WTC11 (cell line): Measurements from ENCODE around the gene ARL4C. TPM values are rescaled to one million over a fixed set of nuclear protein-coding genes. Genes with fewer than 3 reads are reported as not detected.

Source experiments
- ATAC-seq: fragments of 200-7000 bp; cut with Tn5 transposase; 2 replicates; pipeline ENCODE4 v1.10.0; 2021; ENCODE audit warnings: mild to moderate bottlenecking, moderate library complexity
- CTCF ChIA-PET: fragments of 300-600 bp; sonication (Branson Sonifier 250); formaldehyde crosslinking; loops from one replicate; lab custom pipeline; 2021; ENCODE audit warnings: antibody characterized with exemption; lab: Charles Lee
- POLR2A ChIA-PET: fragments of 350-600 bp; sonication (Branson Sonifier 250); formaldehyde crosslinking; loops from one replicate; lab custom pipeline; 2021; ENCODE audit warnings: antibody characterized with exemption; lab: Charles Lee
- DNase-seq: peaks from one replicate; pipeline ENCODE4 v3.0.0; 2021; ENCODE audit warnings: low spot score
- H3K27ac Mint-ChIP-seq: 2 replicates; pipeline ENCODE4 v1.8.0; 2021; ENCODE audit warnings: mixed read lengths
- H3K27me3 Mint-ChIP-seq: 2 replicates; pipeline ENCODE4 v1.8.0; 2021; ENCODE audit warnings: low read depth, mild to moderate bottlenecking, moderate library complexity, mixed read lengths
- H3K36me3 Mint-ChIP-seq: 2 replicates; pipeline ENCODE4 v1.8.0; 2021; ENCODE audit warnings: mixed read lengths
- H3K4me1 Mint-ChIP-seq: 2 replicates; pipeline ENCODE4 v1.8.0; 2022; ENCODE audit warnings: mixed read lengths
- H3K4me3 Mint-ChIP-seq: 2 replicates; pipeline ENCODE4 v1.8.0; 2021; ENCODE audit warnings: mild to moderate bottlenecking, moderate library complexity, mixed read lengths
- H3K9me3 Mint-ChIP-seq: 2 replicates; pipeline ENCODE4 v1.8.0; 2021; ENCODE audit warnings: mixed read lengths
- CREB1 ChIP-seq: sonication (generic); formaldehyde crosslinking; IDR thresholded peaks from 2 replicates; pipeline ENCODE4 v1.8.0; 2023; ENCODE audit warnings: mild to moderate bottlenecking, missing genetic modification reagents
- EMX1 ChIP-seq: fragments of 250-450 bp; sonication (Bioruptor Pico); IDR thresholded peaks from 2 replicates; pipeline ENCODE4 v1.8.0; 2021; ENCODE audit warnings: mild to moderate bottlenecking
- ESRRA ChIP-seq: sonication (generic); formaldehyde crosslinking; IDR thresholded peaks from 2 replicates; pipeline ENCODE4 v1.8.1; 2022; ENCODE audit warnings: mild to moderate bottlenecking, missing genetic modification reagents, borderline replicate concordance
- JUN ChIP-seq: sonication (generic); formaldehyde crosslinking; IDR thresholded peaks from 2 replicates; pipeline ENCODE4 v1.8.0; 2023; ENCODE audit warnings: mild to moderate bottlenecking, missing genetic modification reagents
- KAT7 ChIP-seq: sonication (generic); formaldehyde crosslinking; IDR thresholded peaks from 2 replicates; pipeline ENCODE4 v1.8.1; 2023; ENCODE audit warnings: missing genetic modification reagents, mild to moderate bottlenecking, borderline replicate concordance
- NFATC4 ChIP-seq: fragments of 250-450 bp; sonication (Bioruptor Pico); IDR thresholded peaks from 2 replicates; pipeline ENCODE4 v1.9.0; 2021; ENCODE audit warnings: mild to moderate bottlenecking
- NR3C1 ChIP-seq: sonication (generic); formaldehyde crosslinking; conservative IDR thresholded peaks from 2 replicates; pipeline ENCODE4 v1.8.1; 2023; ENCODE audit warnings: low read depth, mild to moderate bottlenecking, missing genetic modification reagents
- RELA ChIP-seq: sonication (generic); formaldehyde crosslinking; IDR thresholded peaks from 2 replicates; pipeline ENCODE4 v1.8.1; 2022; ENCODE audit warnings: missing genetic modification reagents, mild to moderate bottlenecking, borderline replicate concordance
- TEAD4 ChIP-seq: sonication (generic); formaldehyde crosslinking; IDR thresholded peaks from 2 replicates; pipeline ENCODE4 v1.8.0; 2022; ENCODE audit warnings: mild to moderate bottlenecking, missing genetic modification reagents
- ZNF263 ChIP-seq: sonication (generic); formaldehyde crosslinking; IDR thresholded peaks from 2 replicates; pipeline ENCODE4 v1.8.1; 2022; ENCODE audit warnings: low read depth, mild to moderate bottlenecking, moderate library complexity, missing genetic modification reagents
- ZNF423 ChIP-seq: fragments of 250-450 bp; sonication (Bioruptor Pico); IDR thresholded peaks from 2 replicates; pipeline ENCODE4 v2.1.2; 2022; ENCODE audit warnings: mild to moderate bottlenecking, moderate library complexity
- total RNA-seq: library from RNA; stranded (reverse); gene quantifications from 3 replicates; pipeline ENCODE4 v1.2.3, GENCODE V29; 2021
- TF ChIP-seq, protein P1 (sequence below): sonication (generic); formaldehyde crosslinking; IDR thresholded peaks from 2 replicates; pipeline ENCODE4 v1.8.0; 2022; ENCODE audit warnings: mild to moderate bottlenecking, missing genetic modification reagents
- TF ChIP-seq, protein P2 (sequence below): fragments of 200-600 bp; IDR thresholded peaks from 2 replicates; pipeline ENCODE4 v1.8.0; 2022; ENCODE audit warnings: antibody characterized with exemption
- TF ChIP-seq, protein P3 (sequence below): sonication (generic); formaldehyde crosslinking; IDR thresholded peaks from 2 replicates; pipeline ENCODE4 v1.8.1; 2022; ENCODE audit warnings: low read depth, mild to moderate bottlenecking, moderate library complexity, missing genetic modification reagents, borderline replicate concordance
- TF ChIP-seq, protein P4 (sequence below): sonication (generic); formaldehyde crosslinking; IDR thresholded peaks from 2 replicates; pipeline ENCODE4 v1.8.1; 2022; ENCODE audit warnings: mild to moderate bottlenecking, missing genetic modification reagents, moderate library complexity, borderline replicate concordance
- TF ChIP-seq, protein P5 (sequence below): sonication (generic); formaldehyde crosslinking; IDR thresholded peaks from 2 replicates; pipeline ENCODE4 v1.8.1; 2022; ENCODE audit warnings: mild to moderate bottlenecking, moderate library complexity, missing genetic modification reagents

Gene ARL4C
- total RNA-seq, 1 experiment from 2014 or later: 10.6 TPM

DNA sequence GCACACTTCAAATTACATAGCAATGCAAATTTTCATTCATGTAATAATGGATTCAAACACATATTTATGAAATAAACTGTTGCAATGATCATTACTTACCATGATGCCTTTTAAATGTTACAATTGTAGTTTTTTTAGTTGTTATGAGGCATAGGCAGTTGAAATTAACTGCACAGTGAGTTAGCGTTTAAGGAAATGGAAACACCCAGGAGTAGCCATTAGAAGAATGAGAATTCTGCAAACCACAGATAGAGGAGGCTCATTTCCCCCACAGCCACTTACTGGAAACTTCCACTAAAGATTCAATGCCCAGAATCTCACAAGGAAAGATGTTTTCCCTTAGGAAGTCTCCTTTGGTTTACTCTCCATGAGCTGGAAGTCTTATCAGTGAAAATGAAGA, 8.4 kb downstream of the ARL4C start:
- DNase-seq (no peak), ATAC-seq (no peak)
- CTCF ChIA-PET: no interaction called here
- Mint-ChIP-seq H3K4me1 (peaks cover 18% of the 10 kb centered on the region), H3K9me3 (no peaks in the 10 kb centered on the region), H3K27ac (no peak overlapping the region), H3K4me3 (no peak overlapping the region), H3K36me3 (no peaks in the 10 kb centered on the region), H3K27me3 (no peaks in the 10 kb centered on the region)
- POLR2A ChIA-PET: no interaction called here
- no peak for TF ChIP-seq JUN
- TF ChIP-seq EMX1 (CRISPR knock-in tag): no peak
- TF ChIP-seq, protein P1, sequence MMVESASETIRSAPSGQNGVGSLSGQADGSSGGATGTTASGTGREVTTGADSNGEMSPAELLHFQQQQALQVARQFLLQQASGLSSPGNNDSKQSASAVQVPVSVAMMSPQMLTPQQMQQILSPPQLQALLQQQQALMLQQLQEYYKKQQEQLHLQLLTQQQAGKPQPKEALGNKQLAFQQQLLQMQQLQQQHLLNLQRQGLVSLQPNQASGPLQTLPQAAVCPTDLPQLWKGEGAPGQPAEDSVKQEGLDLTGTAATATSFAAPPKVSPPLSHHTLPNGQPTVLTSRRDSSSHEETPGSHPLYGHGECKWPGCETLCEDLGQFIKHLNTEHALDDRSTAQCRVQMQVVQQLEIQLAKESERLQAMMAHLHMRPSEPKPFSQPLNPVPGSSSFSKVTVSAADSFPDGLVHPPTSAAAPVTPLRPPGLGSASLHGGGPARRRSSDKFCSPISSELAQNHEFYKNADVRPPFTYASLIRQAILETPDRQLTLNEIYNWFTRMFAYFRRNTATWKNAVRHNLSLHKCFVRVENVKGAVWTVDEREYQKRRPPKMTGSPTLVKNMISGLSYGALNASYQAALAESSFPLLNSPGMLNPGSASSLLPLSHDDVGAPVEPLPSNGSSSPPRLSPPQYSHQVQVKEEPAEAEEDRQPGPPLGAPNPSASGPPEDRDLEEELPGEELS (CRISPR knock-in tag): no peak
- TF ChIP-seq, protein P2, sequence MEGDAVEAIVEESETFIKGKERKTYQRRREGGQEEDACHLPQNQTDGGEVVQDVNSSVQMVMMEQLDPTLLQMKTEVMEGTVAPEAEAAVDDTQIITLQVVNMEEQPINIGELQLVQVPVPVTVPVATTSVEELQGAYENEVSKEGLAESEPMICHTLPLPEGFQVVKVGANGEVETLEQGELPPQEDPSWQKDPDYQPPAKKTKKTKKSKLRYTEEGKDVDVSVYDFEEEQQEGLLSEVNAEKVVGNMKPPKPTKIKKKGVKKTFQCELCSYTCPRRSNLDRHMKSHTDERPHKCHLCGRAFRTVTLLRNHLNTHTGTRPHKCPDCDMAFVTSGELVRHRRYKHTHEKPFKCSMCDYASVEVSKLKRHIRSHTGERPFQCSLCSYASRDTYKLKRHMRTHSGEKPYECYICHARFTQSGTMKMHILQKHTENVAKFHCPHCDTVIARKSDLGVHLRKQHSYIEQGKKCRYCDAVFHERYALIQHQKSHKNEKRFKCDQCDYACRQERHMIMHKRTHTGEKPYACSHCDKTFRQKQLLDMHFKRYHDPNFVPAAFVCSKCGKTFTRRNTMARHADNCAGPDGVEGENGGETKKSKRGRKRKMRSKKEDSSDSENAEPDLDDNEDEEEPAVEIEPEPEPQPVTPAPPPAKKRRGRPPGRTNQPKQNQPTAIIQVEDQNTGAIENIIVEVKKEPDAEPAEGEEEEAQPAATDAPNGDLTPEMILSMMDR: no peak
- TF ChIP-seq RELA: no peak
- no peak for TF ChIP-seq CREB1
- TF ChIP-seq, protein P3, sequence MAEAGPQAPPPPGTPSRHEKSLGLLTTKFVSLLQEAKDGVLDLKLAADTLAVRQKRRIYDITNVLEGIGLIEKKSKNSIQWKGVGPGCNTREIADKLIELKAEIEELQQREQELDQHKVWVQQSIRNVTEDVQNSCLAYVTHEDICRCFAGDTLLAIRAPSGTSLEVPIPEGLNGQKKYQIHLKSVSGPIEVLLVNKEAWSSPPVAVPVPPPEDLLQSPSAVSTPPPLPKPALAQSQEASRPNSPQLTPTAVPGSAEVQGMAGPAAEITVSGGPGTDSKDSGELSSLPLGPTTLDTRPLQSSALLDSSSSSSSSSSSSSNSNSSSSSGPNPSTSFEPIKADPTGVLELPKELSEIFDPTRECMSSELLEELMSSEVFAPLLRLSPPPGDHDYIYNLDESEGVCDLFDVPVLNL (CRISPR knock-in tag): no peak
- TF ChIP-seq, protein P4, sequence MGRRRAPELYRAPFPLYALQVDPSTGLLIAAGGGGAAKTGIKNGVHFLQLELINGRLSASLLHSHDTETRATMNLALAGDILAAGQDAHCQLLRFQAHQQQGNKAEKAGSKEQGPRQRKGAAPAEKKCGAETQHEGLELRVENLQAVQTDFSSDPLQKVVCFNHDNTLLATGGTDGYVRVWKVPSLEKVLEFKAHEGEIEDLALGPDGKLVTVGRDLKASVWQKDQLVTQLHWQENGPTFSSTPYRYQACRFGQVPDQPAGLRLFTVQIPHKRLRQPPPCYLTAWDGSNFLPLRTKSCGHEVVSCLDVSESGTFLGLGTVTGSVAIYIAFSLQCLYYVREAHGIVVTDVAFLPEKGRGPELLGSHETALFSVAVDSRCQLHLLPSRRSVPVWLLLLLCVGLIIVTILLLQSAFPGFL (CRISPR knock-in tag): no peak
- TF ChIP-seq NR3C1 (CRISPR knock-in tag): no peak
- TF ChIP-seq, protein P5, sequence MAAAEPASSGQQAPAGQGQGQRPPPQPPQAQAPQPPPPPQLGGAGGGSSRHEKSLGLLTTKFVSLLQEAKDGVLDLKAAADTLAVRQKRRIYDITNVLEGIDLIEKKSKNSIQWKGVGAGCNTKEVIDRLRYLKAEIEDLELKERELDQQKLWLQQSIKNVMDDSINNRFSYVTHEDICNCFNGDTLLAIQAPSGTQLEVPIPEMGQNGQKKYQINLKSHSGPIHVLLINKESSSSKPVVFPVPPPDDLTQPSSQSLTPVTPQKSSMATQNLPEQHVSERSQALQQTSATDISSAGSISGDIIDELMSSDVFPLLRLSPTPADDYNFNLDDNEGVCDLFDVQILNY (CRISPR knock-in tag): no peak

DNA sequence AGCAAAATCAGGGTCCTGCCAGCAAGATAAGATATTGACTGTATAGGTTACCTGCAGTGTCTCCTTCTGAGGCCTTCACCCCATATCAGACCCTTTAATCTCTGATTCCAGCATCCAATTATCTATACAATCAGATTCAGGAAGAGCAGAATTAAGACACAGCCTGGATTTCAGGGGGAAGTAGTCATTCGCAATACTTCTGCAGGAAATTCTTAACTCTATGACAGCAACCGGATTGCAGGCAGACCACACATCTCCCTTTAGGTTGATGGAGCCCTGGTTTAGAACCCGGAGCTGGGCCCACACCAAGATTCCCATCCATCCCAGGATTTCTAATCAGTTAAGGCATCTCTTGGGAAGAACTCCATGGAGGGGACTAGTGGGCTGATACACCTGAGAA, 9.5 kb downstream of the ARL4C start:
- Mint-ChIP-seq H3K27ac (no peak overlapping the region), H3K36me3 (no peaks in the 10 kb centered on the region), H3K4me3 (no peak overlapping the region), H3K4me1 (peaks cover 8% of the 10 kb centered on the region), H3K27me3 (no peaks in the 10 kb centered on the region), H3K9me3 (no peaks in the 10 kb centered on the region)
- DNase-seq (no peak), ATAC-seq (no peak)
- TF ChIP-seq ZNF263 (CRISPR knock-in tag) (no peak), KAT7 (CRISPR knock-in tag) (no peak), ZNF423 (CRISPR knock-in tag) (no peak), TEAD4 (CRISPR knock-in tag) (no peak), NFATC4 (CRISPR knock-in tag) (no peak), ESRRA (CRISPR knock-in tag) (no peak)
- ChIA-PET POLR2A (no interaction called here), CTCF (no interaction called here)
